Panc1 (cell line): ENCODE results near the gene TSPO2. TPM values are rescaled to one million over a fixed set of nuclear protein-coding genes. Genes with fewer than 3 reads are reported as not detected.

Experiments
- ATAC-seq: fragments of 200-7000 bp; cut with Tn5 transposase; 2 replicates; pipeline ENCODE4 v1.9.1; 2020; ENCODE audit warnings: mild to moderate bottlenecking, moderate library complexity
- BruUV-seq: library from RNA; stranded (reverse); fragments of 400-500 nt; replicated peaks from 2 replicates; lab custom pipeline; 2021; lab: Mats Ljungman, UMichigan
- CTCF ChIA-PET: fragments of 300-600 bp; sonication (Branson Sonifier 250); formaldehyde crosslinking; loops from one replicate; lab custom pipeline; 2022; ENCODE audit warnings: antibody characterized with exemption; lab: Charles Lee
- POLR2A ChIA-PET: fragments of 300-600 bp; sonication (Branson Sonifier 250); formaldehyde crosslinking; loops from one replicate; lab custom pipeline; 2022; ENCODE audit warnings: antibody characterized with exemption; lab: Charles Lee
- DNase-seq: peaks from one replicate; pipeline ENCODE4 v3.0.0-alpha.2; 2010; ENCODE audit warnings: low read depth, low spot score
- H3K27ac ChIP-seq: 2 replicates; pipeline ENCODE4 v1.5.1; 2011; ENCODE audit warnings: mild to moderate bottlenecking, low read length, inconsistent platforms
- H3K27me3 ChIP-seq: fragments of 200-500 bp; sonication (Bioruptor generic); 2 replicates; pipeline ENCODE4 v1.6.0; 2014; ENCODE audit warnings: low read length, inconsistent platforms; ENCODE audit not compliant: control insufficient read depth, insufficient read depth
- H3K36me3 ChIP-seq: fragments of 200-500 bp; sonication (Bioruptor generic); 2 replicates; pipeline ENCODE4 v1.5.1; 2014; ENCODE audit warnings: inconsistent platforms, mild to moderate bottlenecking, low read length, moderate library complexity; ENCODE audit not compliant: control insufficient read depth, insufficient read depth
- H3K4me1 ChIP-seq: 2 replicates; pipeline ENCODE4 v1.5.1; 2011; ENCODE audit warnings: inconsistent platforms, mild to moderate bottlenecking, low read length, moderate library complexity; ENCODE audit not compliant: control insufficient read depth, insufficient read depth
- H3K4me3 ChIP-seq, 2 experiments: 2 replicates each; pipeline ENCODE4 v1.5.1; 2011 to 2012; ENCODE audit warnings: low read depth in 2 of 2, low read length in 2 of 2, mild to moderate bottlenecking in 2 of 2, inconsistent platforms in 1 of 2, moderate library complexity in 1 of 2
- H3K9me3 ChIP-seq: fragments of 200-500 bp; sonication (Bioruptor generic); 2 replicates; pipeline ENCODE4 v1.5.1; 2014; ENCODE audit warnings: low read depth, mild to moderate bottlenecking, inconsistent platforms, low read length, moderate library complexity; ENCODE audit not compliant: control insufficient read depth, insufficient read depth
- POLR2AphosphoS5 ChIP-seq: IDR thresholded peaks from 2 replicates; pipeline ENCODE4 v1.6.1; 2012; ENCODE audit warnings: mild to moderate bottlenecking, low read depth, low read length, moderate library complexity
- SIN3A ChIP-seq: IDR thresholded peaks from 2 replicates; pipeline ENCODE4 v1.6.1; 2012; ENCODE audit warnings: low read depth, mild to moderate bottlenecking, low read length, moderate library complexity, borderline replicate concordance; ENCODE audit not compliant: insufficient read depth
- TCF7L2 ChIP-seq: IDR thresholded peaks from 2 replicates; pipeline ENCODE4 v1.6.1; 2011; ENCODE audit warnings: mild to moderate bottlenecking, low read depth, low read length, inconsistent platforms
- in situ Hi-C: cut with HindIII; loops from 2 replicates; pipeline ENCODE4 v1.10.0; 2016; ENCODE audit warnings: low sequenced_read_pairs, low pct_unique_long_range_greater_than_20kb
- intact Hi-C: fragments of 100-400 bp; cut with micrococcal nuclease; formaldehyde crosslinking; loops from one replicate; pipeline ENCODE4 v1.10.0; 2022; ENCODE audit not compliant: unreplicated experiment
- total RNA-seq: library from RNA; stranded (reverse); gene quantifications from one replicate; pipeline ENCODE4 v1.2.1, GENCODE V29; 2021; ENCODE audit not compliant: unreplicated experiment
- TF ChIP-seq, protein P1 (sequence below): fragments of 450-650 bp; IDR thresholded peaks from 2 replicates; pipeline ENCODE4 v1.5.1; 2017; ENCODE audit warnings: mild to moderate bottlenecking
- TF ChIP-seq, protein P2 (sequence below), 2 experiments: IDR thresholded peaks; 2 replicates each; pipeline ENCODE4 v1.6.1; 2011 to 2012; ENCODE audit warnings: low read depth in 2 of 2, control low read depth in 1 of 2, low read length in 1 of 2, mild to moderate bottlenecking in 1 of 2, moderate library complexity in 1 of 2; ENCODE audit not compliant: insufficient read depth in 1 of 2

TSPO2 gene
- total RNA-seq, 1 experiment from 2014 or later: not detected

GRCh38 chr6:41055149-41055548 lies 12.9 kb downstream of the TSPO2 start:
- Histone ChIP-seq H3K4me3 (no peak overlapping the region), H3K27me3 (no peaks in the 10 kb centered on the region), H3K4me1 (no peaks in the 10 kb centered on the region), H3K36me3 (no peaks in the 10 kb centered on the region), H3K27ac (no peak overlapping the region), H3K9me3 (no peaks in the 10 kb centered on the region)
- BruUV-seq: no TSS peak
- TF ChIP-seq, protein P1, sequence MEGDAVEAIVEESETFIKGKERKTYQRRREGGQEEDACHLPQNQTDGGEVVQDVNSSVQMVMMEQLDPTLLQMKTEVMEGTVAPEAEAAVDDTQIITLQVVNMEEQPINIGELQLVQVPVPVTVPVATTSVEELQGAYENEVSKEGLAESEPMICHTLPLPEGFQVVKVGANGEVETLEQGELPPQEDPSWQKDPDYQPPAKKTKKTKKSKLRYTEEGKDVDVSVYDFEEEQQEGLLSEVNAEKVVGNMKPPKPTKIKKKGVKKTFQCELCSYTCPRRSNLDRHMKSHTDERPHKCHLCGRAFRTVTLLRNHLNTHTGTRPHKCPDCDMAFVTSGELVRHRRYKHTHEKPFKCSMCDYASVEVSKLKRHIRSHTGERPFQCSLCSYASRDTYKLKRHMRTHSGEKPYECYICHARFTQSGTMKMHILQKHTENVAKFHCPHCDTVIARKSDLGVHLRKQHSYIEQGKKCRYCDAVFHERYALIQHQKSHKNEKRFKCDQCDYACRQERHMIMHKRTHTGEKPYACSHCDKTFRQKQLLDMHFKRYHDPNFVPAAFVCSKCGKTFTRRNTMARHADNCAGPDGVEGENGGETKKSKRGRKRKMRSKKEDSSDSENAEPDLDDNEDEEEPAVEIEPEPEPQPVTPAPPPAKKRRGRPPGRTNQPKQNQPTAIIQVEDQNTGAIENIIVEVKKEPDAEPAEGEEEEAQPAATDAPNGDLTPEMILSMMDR: no peak
- no peak for TF ChIP-seq TCF7L2
- TF ChIP-seq, protein P2, sequence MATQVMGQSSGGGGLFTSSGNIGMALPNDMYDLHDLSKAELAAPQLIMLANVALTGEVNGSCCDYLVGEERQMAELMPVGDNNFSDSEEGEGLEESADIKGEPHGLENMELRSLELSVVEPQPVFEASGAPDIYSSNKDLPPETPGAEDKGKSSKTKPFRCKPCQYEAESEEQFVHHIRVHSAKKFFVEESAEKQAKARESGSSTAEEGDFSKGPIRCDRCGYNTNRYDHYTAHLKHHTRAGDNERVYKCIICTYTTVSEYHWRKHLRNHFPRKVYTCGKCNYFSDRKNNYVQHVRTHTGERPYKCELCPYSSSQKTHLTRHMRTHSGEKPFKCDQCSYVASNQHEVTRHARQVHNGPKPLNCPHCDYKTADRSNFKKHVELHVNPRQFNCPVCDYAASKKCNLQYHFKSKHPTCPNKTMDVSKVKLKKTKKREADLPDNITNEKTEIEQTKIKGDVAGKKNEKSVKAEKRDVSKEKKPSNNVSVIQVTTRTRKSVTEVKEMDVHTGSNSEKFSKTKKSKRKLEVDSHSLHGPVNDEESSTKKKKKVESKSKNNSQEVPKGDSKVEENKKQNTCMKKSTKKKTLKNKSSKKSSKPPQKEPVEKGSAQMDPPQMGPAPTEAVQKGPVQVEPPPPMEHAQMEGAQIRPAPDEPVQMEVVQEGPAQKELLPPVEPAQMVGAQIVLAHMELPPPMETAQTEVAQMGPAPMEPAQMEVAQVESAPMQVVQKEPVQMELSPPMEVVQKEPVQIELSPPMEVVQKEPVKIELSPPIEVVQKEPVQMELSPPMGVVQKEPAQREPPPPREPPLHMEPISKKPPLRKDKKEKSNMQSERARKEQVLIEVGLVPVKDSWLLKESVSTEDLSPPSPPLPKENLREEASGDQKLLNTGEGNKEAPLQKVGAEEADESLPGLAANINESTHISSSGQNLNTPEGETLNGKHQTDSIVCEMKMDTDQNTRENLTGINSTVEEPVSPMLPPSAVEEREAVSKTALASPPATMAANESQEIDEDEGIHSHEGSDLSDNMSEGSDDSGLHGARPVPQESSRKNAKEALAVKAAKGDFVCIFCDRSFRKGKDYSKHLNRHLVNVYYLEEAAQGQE (IDR thresholded peaks at IDR 0.05; ENCODE audit: insufficient read depth in 1 of 2, low read depth in 2 of 2, low read length in 1 of 2): no peak
- TF ChIP-seq POLR2AphosphoS5: no peak
- no peak for TF ChIP-seq SIN3A
- ChIA-PET POLR2A (no interaction called here), CTCF (no interaction called here)
- intact Hi-C loops (no loop called here), in situ Hi-C loops (no loop called here)
- DNase-seq (no peak), ATAC-seq (no peak)

DNA sequence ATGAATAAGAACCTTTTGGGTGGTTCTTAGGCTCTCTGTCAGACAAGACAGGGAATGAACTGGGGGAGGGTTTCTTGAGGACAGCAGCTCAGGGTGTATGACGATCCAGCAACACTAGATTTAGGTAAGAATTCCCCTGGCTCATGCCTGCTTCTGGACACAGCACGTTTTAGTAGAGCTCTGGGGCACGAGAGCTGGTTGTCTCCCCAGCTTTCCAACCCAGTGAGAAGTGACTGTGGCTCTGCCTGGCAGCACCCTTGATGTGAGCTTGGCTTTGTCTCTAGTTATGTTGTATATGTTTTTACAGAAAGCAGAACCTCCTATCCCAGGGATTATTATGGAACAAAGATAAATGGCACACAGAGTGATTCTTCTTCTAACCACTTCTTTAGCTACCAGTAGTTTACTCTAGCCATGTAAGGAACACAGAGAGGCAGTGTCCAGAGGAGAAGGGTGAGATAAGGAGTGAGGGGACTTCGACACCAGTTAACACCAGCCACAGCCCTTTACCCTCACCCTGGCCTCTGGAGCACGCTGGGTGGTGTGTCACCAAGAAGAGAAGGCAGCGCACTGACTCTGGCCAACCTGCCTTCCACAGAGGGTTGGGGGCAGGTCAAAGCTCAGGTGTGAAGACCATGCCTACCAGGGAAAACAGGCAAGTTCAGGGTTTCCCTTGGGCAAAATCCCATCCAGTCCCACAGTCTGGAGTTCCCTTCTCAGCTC lies 14.7 kb downstream of the TSPO2 start:
- in situ Hi-C loops: no loop called here
- CTCF ChIA-PET: no interaction called here
- Histone ChIP-seq H3K4me1 (no peaks in the 10 kb centered on the region), H3K27ac (no peak overlapping the region), H3K36me3 (no peaks in the 10 kb centered on the region), H3K9me3 (no peaks in the 10 kb centered on the region), H3K4me3 (no peak overlapping the region), H3K27me3 (no peaks in the 10 kb centered on the region)
- no peak for DNase-seq
- BruUV-seq: no TSS peak
- POLR2A ChIA-PET: no interaction called here
- no peak for ATAC-seq
- TF ChIP-seq, protein P2 (IDR thresholded peaks at IDR 0.05; ENCODE audit: insufficient read depth in 1 of 2, low read depth in 2 of 2, low read length in 1 of 2): no peak
- TF ChIP-seq, protein P1: no peak
- TF ChIP-seq TCF7L2 (no peak), POLR2AphosphoS5 (no peak), SIN3A (no peak)
- intact Hi-C loops: no loop called here
